Mucosa of gallbladder (tissue), 1 donor: ENCODE measurements around the gene MAL. TPM values are rescaled to one million over a fixed set of nuclear protein-coding genes. Genes with fewer than 3 reads are reported as not detected.

Source experiments
- DNase-seq: peaks from one replicate; pipeline ENCODE4 v3.0.0-alpha.2; 2020; ENCODE audit warnings: low spot score
- total RNA-seq: library from RNA; stranded (reverse); gene quantifications from one replicate; pipeline ENCODE4 v1.2.1, GENCODE V29; 2021
- donor health status: DM: no; HTN: no; CAD: no.

MAL gene
- total RNA-seq, 1 donor from 2014 or later, result 2.9 TPM

GRCh38 chr2:94996305-94997100, 29.0 kb upstream of the MAL start:
- no peak for DNase-seq

DNA sequence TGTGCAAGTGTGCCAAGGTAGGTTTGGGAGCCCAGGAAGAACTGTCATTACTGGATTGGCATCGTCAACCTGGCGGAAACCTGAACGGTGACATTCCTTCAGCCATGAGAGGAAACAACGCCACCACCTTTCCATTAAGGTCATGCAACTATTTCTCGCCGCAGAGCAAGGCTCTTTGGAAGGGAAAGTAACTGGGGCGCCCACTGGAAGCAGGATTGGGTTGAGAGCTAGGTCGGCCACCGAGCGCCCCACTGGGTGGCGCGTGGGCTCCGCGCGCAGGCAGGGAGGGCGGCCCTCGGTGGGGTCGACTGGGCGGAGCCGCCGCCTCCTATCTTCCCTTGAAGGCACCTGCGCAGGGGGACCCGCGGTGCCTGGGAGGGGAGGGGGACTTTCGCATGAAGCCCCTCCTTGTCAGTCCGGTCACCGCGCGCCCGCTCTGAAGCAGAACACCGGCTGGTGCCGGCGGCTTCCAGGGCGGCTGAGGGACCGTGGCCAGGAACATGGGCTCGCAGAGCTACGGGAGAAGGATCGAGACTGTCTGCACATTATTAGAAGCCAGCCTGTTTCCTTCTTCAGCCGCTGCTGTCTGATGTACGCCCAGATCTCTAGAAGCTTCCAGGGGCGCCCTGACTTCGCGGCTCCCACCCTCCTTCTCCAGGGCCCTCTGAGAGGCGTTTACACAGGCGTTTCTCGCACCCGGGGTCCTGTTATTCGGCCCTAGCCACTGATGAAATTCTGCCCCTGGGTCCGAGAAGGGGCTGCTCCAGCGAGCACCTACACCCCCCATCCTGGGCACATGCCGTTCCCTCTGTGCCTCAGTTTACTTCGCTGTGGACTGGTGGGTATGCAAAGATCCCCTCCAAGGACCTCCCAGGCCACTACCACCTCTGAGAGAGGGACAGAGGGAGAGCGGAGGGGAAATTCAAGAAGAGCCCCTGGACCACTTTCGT, 27.3 kb upstream of the MAL start:
- no peak for DNase-seq

DNA sequence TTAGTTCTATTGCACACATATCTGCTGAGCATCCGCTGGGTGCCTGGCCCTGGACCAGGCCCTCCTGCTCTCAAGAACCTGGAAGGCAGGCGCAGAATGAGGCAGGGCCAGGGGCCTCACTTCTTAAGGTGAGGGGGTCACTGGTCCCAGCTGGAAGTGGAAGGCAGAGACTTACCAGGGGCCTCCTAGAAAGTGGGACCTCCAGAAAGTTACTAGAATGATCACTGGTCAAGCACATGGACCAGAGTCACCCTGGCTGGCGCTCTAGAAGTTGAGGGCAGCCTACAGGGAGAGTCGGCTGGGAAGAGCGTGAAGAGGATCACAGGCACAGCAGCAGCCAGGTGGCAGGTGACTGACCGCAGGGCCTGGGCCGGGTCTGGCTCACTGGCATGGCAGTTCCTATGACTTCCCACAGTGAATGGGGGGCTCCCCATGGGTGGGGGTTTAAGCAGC, 26.1 kb upstream of the MAL start:
- no peak for DNase-seq

DNA sequence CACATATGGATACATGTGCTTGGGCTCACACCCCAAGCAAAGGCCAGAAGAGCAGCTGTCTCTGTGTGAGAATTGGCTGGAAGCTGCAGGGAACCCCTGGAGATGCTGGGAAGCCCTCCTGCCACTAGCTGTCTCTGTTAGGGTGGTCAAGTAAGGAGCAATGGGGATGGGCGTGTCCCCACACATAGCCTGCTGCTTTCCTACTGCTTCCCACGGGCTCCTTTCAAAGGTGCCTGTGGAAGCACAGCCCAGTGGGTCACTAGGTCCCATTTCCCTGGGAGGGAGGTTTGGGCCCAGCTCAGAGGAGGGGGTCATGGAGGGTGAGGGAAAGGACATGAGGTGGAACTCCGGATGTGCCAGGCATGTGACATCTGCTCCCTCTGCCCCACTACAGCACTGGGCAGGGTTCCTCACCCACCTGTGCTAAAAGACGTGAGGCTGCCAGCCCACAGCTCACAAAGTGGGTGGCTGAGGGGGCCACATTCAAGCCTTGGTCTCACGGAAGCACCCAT, 24.4 kb upstream of the MAL start:
- no peak for DNase-seq

GRCh38 chr2:95001701-95002100, 23.8 kb upstream of the MAL start:
- no peak for DNase-seq

- DNase-seq, result no peak
Measured at GRCh38 chr2:95002498-95002897, 23.0 kb upstream of the MAL start.

DNA sequence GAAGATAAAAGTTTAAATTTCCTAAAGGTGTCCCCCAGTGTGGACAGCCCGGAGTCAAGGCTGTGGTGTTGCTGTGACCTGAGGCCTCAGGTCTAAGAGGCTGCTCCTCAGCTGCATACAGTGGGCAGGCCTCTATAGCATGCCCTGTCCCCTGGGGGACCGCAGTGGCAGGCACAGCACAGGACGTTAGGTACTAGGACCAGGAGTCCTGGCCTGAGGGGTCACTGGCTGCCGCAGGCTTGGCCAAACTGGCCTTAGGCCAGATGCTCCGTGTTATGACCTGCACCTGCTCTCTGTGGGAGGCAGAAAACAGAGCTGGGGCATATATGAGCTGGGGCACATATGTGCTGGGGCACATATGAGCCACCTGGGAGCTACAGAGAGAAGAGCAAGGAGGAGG, 21.2 kb upstream of the MAL start:
- no peak for DNase-seq

- no peak for DNase-seq
Measured at GRCh38 chr2:95004711-95005110, 20.8 kb upstream of the MAL start.

DNA sequence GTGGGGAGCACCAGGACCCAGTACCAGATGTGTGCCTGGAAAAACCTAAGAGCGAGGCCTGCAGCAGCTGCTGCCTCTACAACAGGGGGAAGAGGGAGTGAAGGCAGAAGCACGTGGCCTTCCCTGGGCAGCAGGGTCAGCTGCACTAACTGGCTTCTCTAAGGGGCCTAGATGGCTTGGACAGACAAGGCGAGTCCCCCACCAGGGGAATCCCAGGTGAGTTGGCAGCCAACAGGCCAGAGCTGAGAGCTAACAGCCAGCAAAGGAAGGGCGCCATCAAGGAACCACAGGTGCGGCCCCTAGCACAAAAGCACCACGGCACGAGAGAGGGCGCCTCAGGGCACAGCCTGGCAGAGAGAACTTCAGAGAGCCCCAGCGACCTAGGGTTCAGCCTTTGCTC, 19.8 kb upstream of the MAL start:
- DNase-seq, result no peak

DNA sequence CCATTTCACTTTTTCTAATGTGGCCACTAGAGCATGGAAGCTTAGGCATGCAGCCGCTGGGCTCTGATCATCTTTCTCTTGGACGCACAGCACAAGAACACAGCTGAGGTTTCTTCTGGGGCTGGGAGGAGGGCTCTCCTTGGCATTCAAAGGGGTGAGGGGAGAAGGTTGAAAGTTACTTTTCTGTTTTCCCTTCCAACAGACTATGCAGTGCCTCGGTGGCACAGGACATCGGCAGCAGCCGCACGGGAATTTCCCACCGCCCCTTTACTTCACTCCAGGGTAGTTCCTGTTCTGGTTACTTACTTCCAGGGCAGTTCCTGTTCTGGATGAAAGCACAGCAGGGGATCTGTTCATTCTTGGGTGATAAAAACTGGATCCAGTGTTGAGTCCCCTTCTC, 18.9 kb upstream of the MAL start:
- DNase-seq, result no peak

- DNase-seq, result no peak
Measured at GRCh38 chr2:95007031-95007609, 18.4 kb upstream of the MAL start.

GRCh38 chr2:95007822-95008221, 17.7 kb upstream of the MAL start:
- DNase-seq, result no peak

GRCh38 chr2:95008306-95008705, 17.2 kb upstream of the MAL start:
- no peak for DNase-seq

DNA sequence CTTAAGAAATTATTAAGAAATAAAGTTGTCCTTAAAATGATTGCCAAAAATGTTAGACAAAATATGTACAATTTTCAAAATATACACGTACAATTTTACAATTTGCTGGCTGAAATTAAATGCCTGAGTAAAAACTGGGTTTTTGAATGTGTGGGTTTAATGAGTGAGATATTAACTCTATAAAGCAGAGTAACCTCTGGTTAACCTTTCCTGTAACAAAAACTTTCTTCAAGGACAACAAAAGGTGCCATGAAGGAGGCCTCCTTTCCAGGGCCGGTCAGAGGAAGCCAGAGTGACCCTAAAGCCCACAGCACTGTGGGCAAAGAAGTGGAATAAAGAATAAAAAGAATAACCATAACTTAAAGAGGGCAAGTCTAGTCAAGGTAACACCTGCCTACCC, 16.5 kb upstream of the MAL start:
- no peak for DNase-seq

DNA sequence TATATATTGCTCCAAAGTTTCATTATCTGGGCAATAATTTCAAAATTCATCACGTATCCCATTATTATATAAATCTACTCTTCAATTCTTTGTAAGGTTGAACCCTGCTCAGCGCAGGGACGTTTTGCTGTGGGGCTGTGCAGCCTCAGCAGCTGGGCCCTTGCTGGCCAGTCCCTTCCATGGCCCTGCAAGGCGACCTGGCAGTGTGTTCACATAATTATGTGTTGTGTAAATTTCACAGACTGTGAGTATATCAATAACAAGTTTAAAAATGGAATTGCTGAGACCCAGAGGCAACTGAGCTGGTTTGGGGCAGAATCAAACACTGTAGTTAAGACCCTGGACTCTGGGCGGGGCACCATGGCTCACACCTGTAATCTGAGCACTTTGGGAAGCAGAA, 16.1 kb upstream of the MAL start:
- no peak for DNase-seq

- DNase-seq, result no peak
Measured at GRCh38 chr2:95010126-95010525, 15.4 kb upstream of the MAL start.

- no peak for DNase-seq
Measured at GRCh38 chr2:95010718-95011117, 14.8 kb upstream of the MAL start.

DNA sequence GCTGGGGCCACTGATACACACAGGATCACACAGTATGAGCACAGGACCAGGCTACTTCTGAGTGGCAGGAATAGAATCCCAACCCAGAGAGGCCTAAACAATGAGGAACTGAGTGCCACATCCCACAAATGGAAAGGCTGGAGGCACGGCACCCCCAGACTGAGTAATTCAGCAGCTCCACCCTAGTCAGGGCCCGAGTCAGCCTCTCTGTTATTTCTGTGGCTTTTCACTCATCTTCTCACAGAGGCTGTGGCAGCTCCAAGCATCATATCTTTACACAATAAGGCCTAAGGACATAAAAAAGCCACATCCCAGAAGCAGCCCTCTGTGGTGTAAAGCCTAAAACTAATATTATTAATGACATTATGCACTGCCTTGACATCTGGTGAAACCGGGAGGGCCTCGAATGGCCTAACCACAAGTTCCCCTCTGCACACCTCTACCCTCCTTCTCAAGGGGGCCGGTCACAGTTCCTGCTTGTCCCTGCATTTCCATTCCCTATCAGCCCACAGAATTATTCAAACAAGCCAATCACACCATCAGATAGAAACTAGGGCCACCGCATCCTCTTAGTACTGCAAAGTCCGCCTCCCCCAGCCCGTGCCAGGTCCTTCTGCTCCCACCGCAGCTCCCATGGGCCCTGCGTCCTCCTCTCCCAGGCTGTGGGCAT, 12.5 kb upstream of the MAL start:
- DNase-seq, result no peak

- no peak for DNase-seq
Measured at GRCh38 chr2:95013726-95014125, 11.8 kb upstream of the MAL start.

DNA sequence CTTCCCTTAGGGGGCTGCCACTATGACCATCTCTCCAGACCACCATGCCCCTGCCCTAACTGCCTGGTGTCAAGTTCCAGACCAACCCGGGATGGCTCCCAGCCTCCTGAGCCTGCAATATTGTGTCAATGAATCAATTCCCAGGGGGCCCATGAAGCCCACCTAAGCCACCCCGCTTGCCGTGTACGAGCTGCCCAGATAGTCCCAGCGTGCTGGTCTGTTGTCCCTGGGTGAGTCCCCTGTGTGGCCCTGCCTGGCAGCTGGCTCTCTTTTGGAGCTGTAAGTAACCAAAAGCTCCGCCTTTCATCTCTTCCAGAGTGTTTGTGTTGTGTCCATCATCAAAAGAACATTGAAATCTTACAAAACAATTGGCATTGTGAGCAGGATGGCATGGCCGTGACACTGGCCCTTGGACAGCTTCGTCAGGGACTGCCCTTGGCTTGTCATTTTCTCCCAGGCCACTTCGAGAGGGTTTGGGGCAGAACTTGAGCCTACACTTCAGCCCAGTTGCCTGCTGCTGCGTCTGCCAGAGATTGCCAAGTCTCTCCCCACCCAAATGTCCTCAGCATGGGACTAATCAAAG, 11.3 kb upstream of the MAL start:
- no peak for DNase-seq

DNA sequence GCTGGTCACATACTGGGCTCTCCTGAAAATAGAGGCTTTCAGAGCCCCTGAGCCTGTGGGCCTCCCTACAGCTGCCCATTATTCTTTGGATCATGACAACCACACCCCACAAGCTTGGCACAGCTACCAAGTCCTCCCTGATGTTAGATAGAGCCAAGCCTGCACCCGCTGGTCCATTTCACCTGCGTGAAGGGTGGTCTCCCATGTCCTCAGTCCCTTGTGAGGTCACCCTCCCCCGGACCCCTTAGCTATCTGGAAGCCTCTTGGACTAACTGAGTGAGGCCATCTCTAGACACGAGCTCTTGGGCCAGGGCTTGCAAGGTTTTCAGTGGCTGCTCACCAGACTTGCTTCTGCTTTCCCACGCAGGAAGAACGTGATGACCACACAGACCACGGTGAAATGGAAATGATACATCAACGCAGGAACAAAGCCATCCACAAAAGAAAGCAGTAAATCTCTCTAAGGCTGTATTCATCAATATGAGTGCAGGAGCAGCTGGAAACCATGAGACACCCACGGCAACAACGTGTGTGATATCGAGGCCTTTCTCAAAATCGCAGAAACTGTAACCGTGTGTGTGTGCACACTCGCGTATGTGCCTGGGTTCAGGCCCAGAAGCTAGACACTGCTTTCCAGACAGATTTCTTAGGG, 10.1 kb upstream of the MAL start:
- no peak for DNase-seq
